GM23248 (cell line): ENCODE data around the gene COL11A2. TPM values are rescaled to one million over a fixed set of nuclear protein-coding genes. Genes with fewer than 3 reads are reported as not detected.

Experiments
- DNase-seq: peaks from one replicate; pipeline ENCODE4 v3.0.0-alpha.2; 2015
- H2AFZ ChIP-seq: fragments of 200-600 bp; sonication (generic); 2 replicates; pipeline ENCODE4 v1.6.1; 2016; ENCODE audit warnings: antibody characterized with exemption
- H3F3A ChIP-seq: fragments of 200-600 bp; sonication (generic); 2 replicates; pipeline ENCODE4 v1.6.1; 2016; ENCODE audit warnings: mild to moderate bottlenecking, antibody characterized with exemption, mixed run types; ENCODE audit not compliant: insufficient read depth
- H3K27ac ChIP-seq: fragments of 200-600 bp; sonication (generic); 2 replicates; pipeline ENCODE4 v1.5.1; 2016; ENCODE audit warnings: mild to moderate bottlenecking
- H3K27me3 ChIP-seq: fragments of 200-600 bp; sonication (generic); replicated peaks from 2 replicates; pipeline ENCODE4 v1.6.1; 2016; ENCODE audit warnings: mild to moderate bottlenecking; ENCODE audit not compliant: insufficient read depth
- H3K36me3 ChIP-seq: fragments of 200-600 bp; sonication (generic); 2 replicates; pipeline ENCODE4 v1.6.1; 2016; ENCODE audit warnings: low read depth, mild to moderate bottlenecking
- H3K4me1 ChIP-seq: fragments of 200-600 bp; sonication (generic); 2 replicates; pipeline ENCODE4 v1.6.1; 2016; ENCODE audit warnings: mild to moderate bottlenecking; ENCODE audit not compliant: insufficient read depth
- H3K4me2 ChIP-seq: fragments of 200-600 bp; sonication (generic); one replicate; pipeline ENCODE4 v1.6.1; 2016; ENCODE audit warnings: mild to moderate bottlenecking; ENCODE audit not compliant: unreplicated experiment
- H3K4me3 ChIP-seq: fragments of 200-600 bp; sonication (generic); 2 replicates; pipeline ENCODE4 v1.5.1; 2016; ENCODE audit warnings: mild to moderate bottlenecking
- H3K79me2 ChIP-seq: fragments of 200-600 bp; sonication (generic); 2 replicates; pipeline ENCODE4 v1.6.1; 2016; ENCODE audit warnings: mild to moderate bottlenecking; ENCODE audit not compliant: insufficient read depth
- H3K9ac ChIP-seq: fragments of 200-600 bp; sonication (generic); 2 replicates; pipeline ENCODE4 v1.6.1; 2016; ENCODE audit warnings: mild to moderate bottlenecking
- H3K9me2 ChIP-seq: fragments of 200-600 bp; sonication (generic); 2 replicates; pipeline ENCODE4 v1.6.1; 2016; ENCODE audit warnings: mixed run types, mild to moderate bottlenecking, moderate library complexity; ENCODE audit not compliant: insufficient read depth
- H3K9me3 ChIP-seq: fragments of 200-600 bp; sonication (generic); one replicate; pipeline ENCODE4 v1.6.1; 2017; ENCODE audit warnings: low read depth
- H4K20me1 ChIP-seq: fragments of 200-600 bp; sonication (generic); 2 replicates; pipeline ENCODE4 v1.6.0; 2016; ENCODE audit not compliant: insufficient read depth
- EZH2 ChIP-seq: fragments of 200-600 bp; sonication (generic); IDR thresholded peaks from 2 replicates; pipeline ENCODE4 v1.6.1; 2018; ENCODE audit warnings: antibody characterized with exemption, mild to moderate bottlenecking; ENCODE audit not compliant: insufficient read depth, poor library complexity, severe bottlenecking
- EZH2phosphoT487 ChIP-seq: fragments of 200-600 bp; sonication (generic); IDR thresholded peaks from 2 replicates; pipeline ENCODE4 v1.6.1; 2018; ENCODE audit warnings: antibody characterized with exemption, moderate library complexity, mild to moderate bottlenecking, low read depth; ENCODE audit not compliant: insufficient read depth
- WGBS, 2 experiments: methylation state at CpG; one replicate each; pipeline ENCODE4 v1.1.6; 2015 to 2017; ENCODE audit warnings: low lambda C conversion rate in 2 of 2, low coverage in 1 of 2; ENCODE audit errors: missing lambda C conversion rate in 2 of 2; 5-methylcytosine and 5-hydroxymethylcytosine counted together
- in situ Hi-C: fragments of 300-500 bp; cut with MboI; formaldehyde crosslinking; loops from 2 replicates; pipeline ENCODE4 v1.15.0; 2020
- polyA plus RNA-seq: library from polyadenylated mRNA; unstranded; fragments of >200 nt; fragmentation: Nextera tagmentation; extraction: Ambion mirVana; gene quantifications from 2 replicates; pipeline ENCODE4 v1.2.1, GENCODE V29; 2016
- total RNA-seq: library from RNA; depleted of rRNA; stranded (reverse); fragments of >200 nt; shearing (Covaris generic); gene quantifications from 2 replicates; pipeline ENCODE4 v1.2.3, GENCODE V29; 2014

Gene COL11A2
- total and polyA plus RNA-seq, 2 experiments from 2014 or later: 0.31 to 0.32 TPM

DNA sequence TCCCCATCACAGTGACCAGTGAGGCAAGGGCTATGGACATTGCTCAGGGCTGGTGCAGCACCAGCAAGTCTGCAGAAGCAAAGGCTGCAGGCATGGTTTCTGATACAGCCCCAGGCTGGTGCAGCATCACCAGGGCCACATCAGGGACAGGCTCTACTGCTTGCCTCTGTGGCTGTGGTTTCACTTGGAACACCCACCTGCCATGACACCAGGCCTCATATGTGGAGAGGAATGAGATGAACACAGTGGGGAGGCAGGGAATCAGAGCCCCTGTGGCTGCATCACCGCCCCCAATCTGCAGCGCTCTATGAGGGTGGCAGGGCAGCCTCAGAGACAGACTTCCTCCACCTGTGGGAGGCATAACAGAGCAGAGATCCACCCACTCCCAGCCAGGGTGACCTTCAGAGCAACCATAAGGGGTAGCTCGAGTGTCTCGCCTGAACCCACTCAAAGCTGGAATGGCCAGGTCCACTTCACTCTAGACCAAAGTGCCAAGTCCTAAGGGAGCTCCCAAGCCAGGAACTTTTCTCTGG is 23.9 kb upstream of the COL11A2 start:
- Histone ChIP-seq H3K27me3 (peaks cover 6% of the 10 kb centered on the region; the same call in 1 of the 2 replicates), H3K9me2 (no peaks in the 10 kb centered on the region), H3K79me2 (no peaks in the 10 kb centered on the region), H3K4me1 (peaks cover 10% of the 10 kb centered on the region), H3K4me3 (no peak overlapping the region), H2AFZ (no peak overlapping the region), H4K20me1 (no peaks in the 10 kb centered on the region), H3F3A (peaks cover 9% of the 10 kb centered on the region; the same call in 1 of the 2 replicates), H3K9ac (no peak overlapping the region), H3K4me2 (no peak overlapping the region), H3K27ac (no peak overlapping the region), H3K9me3 (no peaks in the 10 kb centered on the region), H3K36me3 (no peaks in the 10 kb centered on the region)
- in situ Hi-C loops: no loop called here
- no peak for DNase-seq
- 95 to 98% methylated on average over 4 of the region's 4 CpGs for whole genome bisulfite sequencing, 2 experiments
- TF ChIP-seq EZH2phosphoT487 (no peak), EZH2 (no peak)

GRCh38 chr6:33215271-33216116 is 23.2 kb upstream of the COL11A2 start:
- peaks cover 10% of the 10 kb centered on the region for H3K4me1 ChIP-seq

DNA sequence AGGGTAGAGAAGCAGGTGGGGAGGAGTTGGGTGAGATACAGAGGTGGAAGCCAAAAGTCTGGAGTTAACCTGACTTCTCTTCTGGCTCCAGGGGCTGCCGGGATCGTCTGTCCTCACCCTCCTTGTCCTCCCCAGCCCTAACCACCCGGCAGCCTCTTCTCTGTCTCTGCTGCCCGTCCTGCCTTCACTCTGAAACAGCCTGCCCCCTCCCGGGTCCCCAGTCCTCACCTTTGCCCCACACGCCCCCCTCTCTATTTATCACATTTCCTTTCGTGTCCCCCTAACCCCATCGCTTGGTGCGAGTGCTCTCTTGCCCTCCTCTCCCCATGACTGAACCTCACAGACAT is 21.7 kb upstream of the COL11A2 start:
- Histone ChIP-seq H3K36me3 (0 out of 2 replicates have a peak, but pooled peaks cover 5% of the 10 kb centered on the region), H3K4me3 (peak overlapping the region; percentile 78), H3K27ac (no peak overlapping the region), H3K4me2 (peak overlapping the region; percentile 98), H3K79me2 (peaks cover 1% of the 10 kb centered on the region; the same call in 1 of the 2 replicates), H3K27me3 (no peaks in the 10 kb centered on the region), H3K9ac (peak overlapping the region; percentile 66), H3K9me3 (no peaks in the 10 kb centered on the region), H3K9me2 (no peaks in the 10 kb centered on the region), H3F3A (peaks cover 12% of the 10 kb centered on the region; the same call in 1 of the 2 replicates), H4K20me1 (no peaks in the 10 kb centered on the region), H2AFZ (peak overlapping the region; percentile 66), H3K4me1 (peaks cover 10% of the 10 kb centered on the region)
- 14 to 20% methylated on average over 5 to 9 of the region's 9 CpGs for WGBS, 2 experiments
- in situ Hi-C loops: no loop called here
- DNase-seq: no peak
- TF ChIP-seq EZH2phosphoT487 (no peak), EZH2 (no peak)

More at GRCh38 chr6:33215271-33216116, 23.2 kb upstream of the COL11A2 start:
- H3K9ac ChIP-seq: no peak overlapping the region
- no peaks in the 10 kb centered on the region for H3K9me3 ChIP-seq
- H2AFZ ChIP-seq: no peak overlapping the region
- peaks cover 9% of the 10 kb centered on the region; the same call in 1 of the 2 replicates for H3F3A ChIP-seq
- no peaks in the 10 kb centered on the region for H3K9me2 ChIP-seq
- 0 out of 2 replicates have a peak, but pooled peaks cover 2% of the 10 kb centered on the region for H3K36me3 ChIP-seq
- WGBS, 2 experiments: 66% methylated on average over 8 to 9 of the region's 9 CpGs
- H3K4me3 ChIP-seq: no peak overlapping the region
- H3K27me3 ChIP-seq: no peaks in the 10 kb centered on the region
- H4K20me1 ChIP-seq: no peaks in the 10 kb centered on the region
- no peak for DNase-seq
- TF ChIP-seq EZH2phosphoT487 (no peak), EZH2 (no peak)
- no peaks in the 10 kb centered on the region for H3K79me2 ChIP-seq
- no peak overlapping the region for H3K4me2 ChIP-seq
- in situ Hi-C loops: no loop called here
- H3K27ac ChIP-seq: no peak overlapping the region

DNA sequence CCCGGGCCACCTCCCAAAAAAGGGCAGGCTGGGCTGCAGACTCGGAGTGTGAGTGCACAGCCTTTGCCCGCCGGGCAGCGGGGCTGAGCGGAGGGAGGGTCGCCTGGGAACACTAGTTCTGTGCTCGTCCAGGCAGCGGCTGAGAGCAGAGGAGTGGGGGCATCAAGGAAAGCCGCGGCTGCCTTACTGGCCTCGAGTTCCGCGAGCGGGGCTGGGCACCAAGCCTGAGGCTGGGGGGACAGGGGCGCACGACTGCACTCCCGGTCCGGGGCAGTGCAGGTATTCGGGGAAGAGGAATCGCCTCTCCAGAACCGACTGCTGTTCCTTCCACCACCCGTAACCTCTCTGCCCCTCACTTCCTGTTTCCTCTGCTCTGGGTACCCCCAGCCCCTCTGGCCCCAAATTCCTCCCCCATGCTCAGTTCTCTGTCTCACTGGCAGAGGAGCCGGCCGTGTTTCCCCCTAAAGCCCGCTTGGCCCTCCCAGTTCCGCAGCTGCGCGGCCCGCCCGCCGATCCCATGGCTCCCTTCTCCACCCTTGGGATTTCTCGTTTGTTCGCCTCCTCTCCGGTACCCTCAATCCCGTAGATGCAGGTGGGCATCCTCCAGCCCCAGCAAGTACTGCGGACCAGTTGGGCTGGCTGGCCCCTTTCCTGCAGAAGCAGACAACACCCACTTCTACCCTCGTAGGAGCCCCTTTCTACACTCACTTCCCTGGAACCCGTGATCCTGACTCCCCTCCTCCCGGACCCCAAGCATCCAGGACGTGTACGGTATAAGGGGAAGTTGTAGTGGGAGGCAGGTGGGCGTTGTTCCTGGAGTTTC is 21.1 kb upstream of the COL11A2 start:
- peaks cover 5% of the 10 kb centered on the region; the same call in 1 of the 2 replicates for H3K79me2 ChIP-seq
- peak; percentile 54 for DNase-seq
- 0 out of 2 replicates have a peak, but pooled peaks cover 5% of the 10 kb centered on the region for H3K36me3 ChIP-seq
- peak overlapping the region; percentile 66 for H2AFZ ChIP-seq
- peaks cover 13% of the 10 kb centered on the region; the same call in 1 of the 2 replicates for H3F3A ChIP-seq
- peak overlapping the region; percentile 66 for H3K9ac ChIP-seq
- no peaks in the 10 kb centered on the region for H3K9me3 ChIP-seq
- no peak overlapping the region for H3K27ac ChIP-seq
- no peaks in the 10 kb centered on the region for H4K20me1 ChIP-seq
- 1% methylated on average over 32 to 43 of the region's 43 CpGs for WGBS, 2 experiments
- H3K4me2 ChIP-seq: peak overlapping the region; percentile 98
- in situ Hi-C loops: no loop called here
- H3K4me1 ChIP-seq: peaks cover 10% of the 10 kb centered on the region
- no peaks in the 10 kb centered on the region for H3K9me2 ChIP-seq
- peak overlapping the region; percentile 78 for H3K4me3 ChIP-seq
- no peaks in the 10 kb centered on the region for H3K27me3 ChIP-seq
- TF ChIP-seq EZH2: no peak
